NCI-H1105 treated with DMSO at 0.1 percent for 48 hours (cell line): ENCODE measurements around the gene MMP24OS.
A peak's percentile ranks its signal among the peaks of the same experiment; 100 is the strongest.
"Not testable (repeated sequence)": the region's sequence is repeated elsewhere in the genome, so short reads cannot be mapped to it uniquely, and the experiment has no call there.

Source experiments
- DNase-seq: peaks from one replicate; lab custom pipeline; 2025; lab: John Stamatoyannopoulos, UW

Gene MMP24OS

GRCh38 chr20:35277531-35278395 lies at the start of gene MMP24OS:
TSS of gene MMP24OS (minus strand) at chr20:35278122. CDS start at chr20:35277929, 193 bp downstream.
- peak; percentile 93 for DNase-seq

- no peak for DNase-seq
Measured at GRCh38 chr20:35327074-35327976, 49.4 kb upstream of the MMP24OS start.

GRCh38 chr20:35326740-35327073 lies 48.8 kb upstream of the MMP24OS start:
- DNase-seq: no peak

GRCh38 chr20:35326021-35326739 lies 48.3 kb upstream of the MMP24OS start:
- DNase-seq: no peak

GRCh38 chr20:35325401-35325800 lies 47.5 kb upstream of the MMP24OS start:
- no peak for DNase-seq

GRCh38 chr20:35320396-35321126 lies 42.6 kb upstream of the MMP24OS start:
- no peak for DNase-seq

- DNase-seq: no peak
Measured at GRCh38 chr20:35319871-35320197, 41.9 kb upstream of the MMP24OS start.

- DNase-seq: no peak
Measured at GRCh38 chr20:35319192-35319870, 41.4 kb upstream of the MMP24OS start.

- no peak for DNase-seq
Measured at GRCh38 chr20:35318502-35319157, 40.7 kb upstream of the MMP24OS start.

- no peak for DNase-seq
Measured at GRCh38 chr20:35317416-35318210, 39.7 kb upstream of the MMP24OS start.

- DNase-seq: no peak
Measured at GRCh38 chr20:35316086-35316485, 38.2 kb upstream of the MMP24OS start.

- DNase-seq: not testable (repeated sequence)
Measured at GRCh38 chr20:35315632-35316020, 37.7 kb upstream of the MMP24OS start.

- no peak for DNase-seq
Measured at GRCh38 chr20:35314816-35315631, 37.1 kb upstream of the MMP24OS start.

- DNase-seq: no peak
Measured at GRCh38 chr20:35312318-35312717, 34.4 kb upstream of the MMP24OS start.

GRCh38 chr20:35311822-35312221 lies 33.9 kb upstream of the MMP24OS start:
- no peak for DNase-seq

- DNase-seq: no peak
Measured at GRCh38 chr20:35311409-35311808, 33.5 kb upstream of the MMP24OS start.

- DNase-seq: peak; percentile 94
Measured at GRCh38 chr20:35307666-35308653, 30.0 kb upstream of the MMP24OS start.
